Head of caudate nucleus (tissue), 42 donors: ENCODE results near the gene PDF.
"Not testable (repeated sequence)": the region's sequence is repeated elsewhere in the genome, so short reads cannot be mapped to it uniquely, and the experiment has no call there.

Source experiments
- DNase-seq, 42 donors: peaks; one replicate each; pipeline versions ENCODE4 v3.0.0 to v3.0.0-alpha.2; 2020 to 2021; ENCODE audit warnings: mixed read lengths in 7 of 42
- intact Hi-C: fragments of 100-400 bp; cut with DNase I; formaldehyde crosslinking; loops from one replicate; pipeline ENCODE4 v1.15.0; 2022

Gene PDF

GRCh38 chr16:69330286-69331109, at the start of gene PDF:
Gene PDF, minus strand, starts transcription at chr16:69330588. Its CDS starts 18 bp downstream, at chr16:69330570.
- peak; percentile 88 to 98 (median 95) for DNase-seq
- intact Hi-C loops: loop anchor here (10.0 kb wide), 1 partner anchor 54 kb away; the partner anchor contains the start of gene TERF2

- DNase-seq: no peak
- intact Hi-C loops: no loop called here
Measured at GRCh38 chr16:69378760-69379159, 48.4 kb upstream of the PDF start.

GRCh38 chr16:69378036-69378435, 47.6 kb upstream of the PDF start:
- no peak for DNase-seq
- intact Hi-C loops: no loop called here

- intact Hi-C loops: no loop called here
- DNase-seq: no peak
Measured at GRCh38 chr16:69376393-69377059, 46.1 kb upstream of the PDF start.

GRCh38 chr16:69373019-69373418, 42.6 kb upstream of the PDF start:
- intact Hi-C loops: no loop called here
- no peak for DNase-seq

- intact Hi-C loops: no loop called here
- DNase-seq: no peak
Measured at GRCh38 chr16:69371564-69371963, 41.2 kb upstream of the PDF start.

GRCh38 chr16:69368866-69369265, 38.5 kb upstream of the PDF start:
- intact Hi-C loops: no loop called here
- DNase-seq: no peak

GRCh38 chr16:69367980-69368379, 37.6 kb upstream of the PDF start:
- intact Hi-C loops: no loop called here
- no peak for DNase-seq

- intact Hi-C loops: no loop called here
- DNase-seq: no peak
Measured at GRCh38 chr16:69366431-69366830, 36.0 kb upstream of the PDF start.

GRCh38 chr16:69365901-69366300, 35.5 kb upstream of the PDF start:
- intact Hi-C loops: no loop called here
- DNase-seq: no peak

GRCh38 chr16:69364088-69364487, 33.7 kb upstream of the PDF start:
- no peak for DNase-seq
- intact Hi-C loops: no loop called here

- intact Hi-C loops: no loop called here
- no peak for DNase-seq
Measured at GRCh38 chr16:69363281-69363717, 32.9 kb upstream of the PDF start.

- intact Hi-C loops: not testable (repeated sequence)
- DNase-seq: peak in 20 of 42 donors; percentile 8 to 69 (median 25)
Measured at GRCh38 chr16:69360070-69360469, 29.7 kb upstream of the PDF start.

GRCh38 chr16:69351309-69352027, 21.1 kb upstream of the PDF start, which contains the start of gene TMED6:
Gene TMED6, minus strand, starts transcription at chr16:69351786. Its CDS starts 33 bp downstream, at chr16:69351753.
- no peak for DNase-seq
- intact Hi-C loops: no loop called here

GRCh38 chr16:69350536-69351133, 20.2 kb upstream of the PDF start:
- intact Hi-C loops: no loop called here

GRCh38 chr16:69349536-69349935, 19.1 kb upstream of the PDF start:
- DNase-seq: no peak
- intact Hi-C loops: no loop called here

More at GRCh38 chr16:69350536-69351133, 20.2 kb upstream of the PDF start:
- no peak for DNase-seq

GRCh38 chr16:69348222-69348621, 17.8 kb upstream of the PDF start:
- no peak for DNase-seq
- intact Hi-C loops: no loop called here

- intact Hi-C loops: no loop called here
- peak in 1 of 42 donors; percentile 8 for DNase-seq
Measured at GRCh38 chr16:69346683-69347082, 16.3 kb upstream of the PDF start.

- DNase-seq: peak in 1 of 42 donors; percentile 4
- intact Hi-C loops: no loop called here
Measured at GRCh38 chr16:69345923-69346322, 15.5 kb upstream of the PDF start.
